GM18505 (cell line): ENCODE results near the gene HDAC4.

Experiments
- ATAC-seq: cut with Tn5 transposase; IDR thresholded peaks from one replicate; pipeline ENCODE4 v1.9.1; 2021; ENCODE audit not compliant: unreplicated experiment
- POLR2A ChIP-seq: IDR thresholded peaks from 4 replicates; pipeline ENCODE4 v1.6.1; 2011; ENCODE audit warnings: borderline replicate concordance; ENCODE audit not compliant: insufficient read depth, insufficient read length; ENCODE audit errors: extremely low read depth

HDAC4 gene

DNA sequence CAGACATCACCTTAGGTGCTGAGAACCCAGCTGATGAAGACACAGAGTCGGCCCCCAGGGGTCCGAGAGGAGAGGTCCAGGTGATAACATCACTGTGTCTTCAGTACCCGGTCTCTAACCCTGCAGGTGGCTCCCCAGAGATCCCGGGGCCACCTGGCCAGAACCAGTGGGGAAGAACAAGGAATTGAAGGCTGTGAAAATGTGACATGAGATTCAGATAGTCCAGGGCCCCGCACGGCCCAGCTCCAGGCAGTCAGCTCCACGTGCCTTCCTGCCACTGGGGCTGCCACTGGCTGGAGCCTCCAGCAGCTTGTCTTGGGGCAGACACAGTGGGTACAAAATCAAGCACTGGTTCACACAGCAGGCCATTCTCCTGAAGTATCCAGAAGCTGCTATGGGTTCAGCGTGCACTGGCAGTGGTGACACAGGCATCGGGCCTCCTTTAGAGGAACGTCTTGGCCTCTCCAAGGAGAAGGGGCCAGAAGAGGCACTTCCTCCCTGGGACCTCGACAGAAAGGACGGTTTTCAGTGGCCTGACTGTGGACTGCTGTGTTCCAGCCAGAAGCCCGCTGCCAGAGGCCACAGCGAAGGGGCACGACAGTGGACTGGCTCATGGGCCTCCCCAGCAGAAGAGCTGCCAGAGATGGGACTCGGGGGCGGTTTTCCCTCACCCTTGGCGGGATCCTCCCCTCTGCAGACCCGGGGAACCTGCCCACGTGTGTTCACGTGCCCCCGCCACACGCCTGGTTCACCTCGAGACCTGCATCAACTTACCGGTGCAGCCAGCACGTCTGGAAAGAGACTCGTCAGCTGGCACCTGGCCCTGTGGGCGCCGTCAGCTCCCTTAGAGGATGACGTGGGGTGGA, 150.4 kb downstream of the HDAC4 start:
- no peak for TF ChIP-seq POLR2A
- no peak for ATAC-seq

DNA sequence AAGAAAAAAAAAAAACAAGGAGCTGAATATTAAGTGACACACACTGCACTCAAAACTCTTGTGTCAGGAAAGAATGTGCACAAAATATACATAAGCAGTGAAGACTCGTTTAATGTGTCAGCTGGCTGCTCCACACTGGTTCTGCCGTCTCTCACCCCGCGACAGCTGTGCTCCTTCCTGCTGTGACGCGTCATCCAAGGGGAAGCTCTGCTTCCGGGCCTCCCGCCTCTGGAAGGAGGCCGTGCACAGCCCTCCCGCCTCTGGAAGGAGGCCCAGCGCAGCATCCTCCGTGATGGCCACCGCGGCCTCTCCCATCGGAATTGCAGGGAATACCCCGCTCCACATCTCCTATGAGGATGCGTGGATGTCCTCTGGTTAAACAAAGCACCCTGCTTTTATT, 151.0 kb downstream of the HDAC4 start:
- ATAC-seq: no peak
- no peak for TF ChIP-seq POLR2A

DNA sequence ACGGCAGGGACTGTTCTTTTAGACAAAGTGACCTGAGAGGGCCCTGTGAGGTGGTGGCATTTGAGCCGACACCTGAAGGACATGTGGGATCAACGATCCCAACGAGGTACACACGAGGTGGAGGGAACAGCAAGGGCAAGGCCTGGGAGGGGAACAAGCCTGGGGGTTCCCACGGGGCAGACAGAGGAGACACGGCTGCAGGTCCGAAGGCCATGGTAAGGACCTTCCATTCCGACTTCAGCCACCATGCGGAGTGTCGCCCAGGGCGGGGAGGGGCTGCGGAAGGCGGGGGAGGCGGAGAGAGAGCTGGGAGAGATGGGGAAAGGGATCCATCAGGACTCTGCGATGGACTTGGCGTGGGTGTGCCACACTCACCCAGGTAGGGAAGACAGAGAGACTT, 151.8 kb downstream of the HDAC4 start:
- ATAC-seq: no peak
- TF ChIP-seq POLR2A: no peak

DNA sequence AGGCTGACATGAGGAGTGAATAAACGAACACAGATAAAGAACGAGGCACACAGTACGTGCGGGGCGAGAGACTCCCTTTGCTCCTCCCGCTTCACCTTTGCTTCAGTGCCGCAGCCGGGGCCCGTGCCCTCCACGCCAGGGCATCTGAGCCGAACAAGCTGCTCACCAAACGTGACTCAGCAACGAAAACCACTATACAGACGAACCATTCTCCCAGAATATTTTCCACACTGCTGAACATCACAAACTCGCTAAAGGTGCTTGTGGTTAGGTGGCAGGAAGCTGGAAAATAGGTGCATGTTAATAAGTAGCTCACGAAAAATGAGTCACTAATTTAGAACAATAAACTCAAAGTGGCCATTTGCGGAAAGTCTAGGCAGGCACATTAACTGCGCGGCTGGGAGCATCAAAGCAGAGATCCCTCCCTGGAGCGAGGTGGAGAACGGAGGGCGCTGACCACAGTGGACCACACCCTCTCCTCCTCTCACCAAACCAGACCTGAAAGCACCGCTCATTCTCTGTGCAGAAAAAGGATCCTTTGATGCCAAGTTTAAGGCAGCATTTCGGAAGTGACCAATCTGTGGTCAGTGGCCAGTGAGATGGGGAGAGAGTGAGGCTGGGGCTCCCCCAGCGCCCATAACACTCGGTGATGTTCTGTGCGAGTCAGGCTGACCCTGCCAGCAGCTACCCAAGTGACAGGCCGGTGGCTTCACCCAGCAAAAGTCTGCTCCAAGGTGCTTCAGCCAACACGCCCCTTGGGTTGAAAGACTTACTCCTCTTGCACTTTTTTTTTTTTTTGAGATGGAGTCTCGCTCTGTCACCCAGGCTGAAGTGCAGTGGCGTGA, 153.2 kb downstream of the HDAC4 start:
- no peak for TF ChIP-seq POLR2A
- ATAC-seq: no peak

DNA sequence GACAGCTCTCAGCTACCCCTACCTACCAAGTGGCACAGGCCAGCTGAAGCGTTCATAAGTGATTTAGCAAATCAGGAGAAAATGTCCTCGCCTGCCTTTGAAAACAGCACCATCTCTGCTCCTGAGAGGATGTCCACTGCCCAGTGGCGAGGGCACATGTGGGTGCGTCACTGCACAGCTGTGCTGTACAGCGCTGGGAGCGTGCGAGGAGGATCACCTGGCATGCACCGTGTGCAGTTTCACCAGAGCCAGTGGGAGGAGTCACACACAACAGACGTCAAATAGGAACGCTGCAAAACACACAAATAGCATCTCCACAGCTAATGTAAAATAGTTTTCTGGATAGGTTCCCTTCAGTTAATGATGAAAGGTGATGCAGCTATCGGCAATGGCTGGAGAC, 154.1 kb downstream of the HDAC4 start:
- no peak for TF ChIP-seq POLR2A
- no peak for ATAC-seq

DNA sequence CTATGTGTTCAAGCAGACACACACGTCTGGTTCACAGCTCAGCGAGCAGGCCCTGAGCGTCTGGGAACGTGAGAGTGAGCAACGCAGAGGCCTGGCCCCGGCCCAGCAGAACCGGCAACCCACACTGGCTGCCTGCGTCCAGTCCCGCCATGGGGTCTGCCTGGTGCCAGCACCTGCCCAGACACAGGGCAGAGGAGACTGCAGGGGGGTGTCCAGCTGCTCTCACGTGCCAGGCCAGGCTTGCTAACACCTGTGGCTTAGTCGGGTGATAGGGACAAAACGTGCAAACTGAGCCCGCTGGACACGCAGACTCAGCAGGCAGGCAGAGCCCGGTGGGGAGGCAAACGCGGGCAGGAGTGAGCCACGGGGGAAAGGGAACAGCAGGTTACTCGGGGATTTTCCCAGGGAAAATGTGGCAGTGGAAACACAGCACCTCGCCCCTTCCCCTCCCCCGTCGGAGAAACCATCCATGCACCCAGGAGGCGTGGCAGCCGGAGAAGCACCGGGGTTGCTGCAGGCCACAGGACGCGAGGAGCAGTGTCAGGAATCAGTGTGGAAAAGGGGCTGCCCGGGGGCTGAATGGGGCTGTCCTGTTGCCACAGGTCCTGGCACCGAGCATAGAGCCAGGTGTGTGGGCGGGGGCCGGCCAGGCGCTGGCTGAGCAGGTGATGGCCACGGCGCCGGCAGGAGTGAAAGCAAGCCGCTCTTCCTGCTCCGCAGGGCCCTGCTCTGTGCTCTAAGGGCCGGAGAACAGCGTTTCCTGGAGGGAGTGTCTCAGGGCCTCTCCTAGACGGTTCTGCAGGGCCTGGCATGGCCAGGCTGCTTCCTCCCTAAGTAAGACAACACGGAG, 154.7 kb downstream of the HDAC4 start:
- no peak for TF ChIP-seq POLR2A
- ATAC-seq: no peak

DNA sequence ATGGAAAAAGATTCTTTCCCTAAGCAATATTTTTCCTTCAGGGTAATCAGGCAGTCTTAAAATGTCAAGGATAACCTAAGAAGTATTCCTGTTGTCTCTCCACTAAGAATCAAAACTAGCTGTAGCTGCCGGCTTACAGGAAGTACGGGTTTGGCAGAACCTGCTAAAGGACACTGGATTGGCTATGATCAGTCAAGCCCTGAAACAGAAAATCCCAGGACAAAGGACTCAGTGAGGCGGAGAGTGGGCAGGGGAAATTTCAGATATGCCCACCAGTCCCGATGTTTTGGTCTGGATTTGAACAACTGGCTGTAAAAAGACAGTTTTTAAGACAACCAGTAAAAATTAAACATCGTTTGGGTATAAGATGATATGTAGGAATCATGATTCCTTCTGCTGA, 155.7 kb downstream of the HDAC4 start:
- TF ChIP-seq POLR2A: no peak
- ATAC-seq: no peak

DNA sequence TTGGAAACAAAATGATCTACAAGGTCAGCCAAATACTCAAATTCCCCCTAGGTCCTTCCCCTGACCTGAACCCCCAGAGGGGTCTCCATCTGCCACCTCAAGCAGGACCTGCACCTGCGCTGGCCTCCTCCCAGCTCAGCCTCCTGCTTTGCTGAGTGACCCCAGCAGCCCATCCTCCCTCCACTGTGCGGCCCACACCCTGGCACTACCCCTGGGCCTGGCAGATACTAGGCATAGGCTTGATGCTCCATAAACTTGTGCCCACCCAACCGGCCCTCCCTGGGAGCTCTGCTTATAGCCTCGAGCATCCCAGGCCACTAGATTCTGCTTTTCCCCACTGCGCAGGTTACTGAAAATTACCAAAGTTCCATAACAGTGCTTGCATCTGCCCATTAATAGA, 156.2 kb downstream of the HDAC4 start:
- TF ChIP-seq POLR2A: no peak
- no peak for ATAC-seq

DNA sequence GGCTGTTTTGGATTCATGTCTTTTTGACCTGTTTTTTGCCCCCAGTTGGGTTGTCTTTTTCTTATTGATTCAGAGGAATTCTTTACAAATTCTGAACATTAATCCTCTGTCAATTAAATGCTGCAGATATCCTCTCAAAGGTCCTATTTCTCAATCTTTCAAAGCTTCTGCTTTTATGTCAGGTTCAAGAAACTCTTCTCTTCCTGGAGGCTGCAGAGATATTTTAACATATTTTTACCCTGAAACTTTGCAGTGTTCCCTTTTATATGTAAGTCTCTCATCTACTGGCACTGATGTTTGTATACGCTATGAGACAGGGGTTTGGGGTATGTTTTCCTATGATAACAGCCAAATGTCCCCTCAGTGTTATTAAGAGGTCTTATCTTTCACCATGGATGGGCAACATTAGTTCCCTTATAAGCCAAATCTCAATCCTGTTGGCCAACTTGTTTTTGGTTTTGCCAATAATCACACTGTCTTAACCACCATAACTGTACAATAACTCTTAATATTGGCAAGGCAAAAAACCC, 159.3 kb downstream of the HDAC4 start:
- no peak for ATAC-seq
- TF ChIP-seq POLR2A: no peak

DNA sequence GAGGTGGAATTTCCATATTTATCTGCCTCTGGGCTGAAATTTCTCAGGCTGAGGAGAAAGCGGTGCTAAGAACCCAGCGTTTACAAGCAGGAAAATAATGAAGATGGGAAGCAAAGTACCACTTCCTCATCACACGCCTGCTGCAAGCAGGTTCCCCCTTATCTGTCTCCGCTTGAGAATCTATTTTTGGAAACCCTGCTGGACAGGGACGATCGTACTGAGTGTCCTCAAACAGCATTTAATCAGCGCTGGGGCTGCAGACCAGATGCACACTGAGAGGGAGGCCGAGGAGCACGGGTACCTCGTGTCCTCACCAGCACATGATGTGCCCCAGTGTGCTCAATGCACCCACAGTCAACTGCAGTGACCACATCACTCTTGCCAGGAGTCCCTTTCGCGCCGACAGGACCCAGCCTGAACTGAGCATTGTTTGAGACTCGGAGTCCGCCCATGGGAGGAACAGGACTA, 160.4 kb downstream of the HDAC4 start:
- ATAC-seq: no peak
- no peak for TF ChIP-seq POLR2A

DNA sequence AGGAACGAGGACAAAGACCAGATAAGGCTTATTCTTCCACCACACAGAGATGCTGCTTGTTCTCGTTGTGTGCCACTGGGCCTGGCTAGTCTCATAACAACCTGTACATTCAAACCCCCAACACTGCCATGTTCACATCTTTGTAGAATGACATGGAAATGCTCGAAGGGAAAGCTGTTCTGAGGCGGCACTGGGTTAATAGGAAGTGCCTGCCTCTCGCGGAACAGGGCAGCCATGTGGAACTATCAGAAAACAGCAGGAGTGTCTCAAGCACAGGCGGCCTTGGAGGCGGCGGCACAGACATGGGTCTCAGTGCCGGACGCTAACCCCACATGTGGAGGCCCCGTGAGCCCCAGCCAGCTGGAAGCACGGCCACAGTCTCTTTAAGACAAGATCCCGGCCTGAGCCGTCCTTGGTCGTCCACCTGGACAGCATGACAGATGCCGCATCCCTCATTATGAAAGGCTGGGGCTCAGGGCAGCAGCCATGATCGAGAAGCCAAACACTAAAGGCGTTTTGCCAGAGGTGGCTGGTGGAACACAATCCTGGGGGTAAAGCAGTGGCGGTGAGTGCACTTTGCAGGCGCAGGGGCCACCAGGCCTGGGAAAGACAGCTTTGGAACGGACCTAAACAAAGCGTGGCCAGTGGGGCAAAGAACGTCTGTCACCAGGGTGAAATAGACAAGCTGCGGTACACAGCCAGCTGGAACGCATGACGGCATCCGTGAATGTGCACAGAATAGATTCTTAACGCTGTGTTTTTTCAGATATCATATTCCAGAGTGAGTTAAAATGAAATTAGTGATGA, 161.0 kb downstream of the HDAC4 start:
- no peak for TF ChIP-seq POLR2A
- ATAC-seq: no peak
